Rectal smooth muscle tissue (tissue), 1 donor: ENCODE data around the gene KRT35.
"Not testable (repeated sequence)": the region's sequence is repeated elsewhere in the genome, so short reads cannot be mapped to it uniquely, and the experiment has no call there.

Experiments used
- H3K27ac ChIP-seq: one replicate; pipeline ENCODE4 v1.7.0; 2013; ENCODE audit warnings: low read depth, low read length, inconsistent platforms
- H3K27me3 ChIP-seq: one replicate; pipeline ENCODE4 v1.7.0; 2013; ENCODE audit warnings: low read length; ENCODE audit not compliant: control insufficient read depth, insufficient read depth
- H3K36me3 ChIP-seq: one replicate; pipeline ENCODE4 v1.7.0; 2013; ENCODE audit warnings: low read length; ENCODE audit not compliant: control insufficient read depth, insufficient read depth
- H3K4me1 ChIP-seq: one replicate; pipeline ENCODE4 v1.7.0; 2013; ENCODE audit warnings: low read length; ENCODE audit not compliant: control insufficient read depth, insufficient read depth
- H3K4me3 ChIP-seq: one replicate; pipeline ENCODE4 v1.7.0; 2013; ENCODE audit warnings: low read length
- H3K9ac ChIP-seq: one replicate; pipeline ENCODE4 v1.7.0; 2013; ENCODE audit warnings: low read length

The KRT35 gene

DNA sequence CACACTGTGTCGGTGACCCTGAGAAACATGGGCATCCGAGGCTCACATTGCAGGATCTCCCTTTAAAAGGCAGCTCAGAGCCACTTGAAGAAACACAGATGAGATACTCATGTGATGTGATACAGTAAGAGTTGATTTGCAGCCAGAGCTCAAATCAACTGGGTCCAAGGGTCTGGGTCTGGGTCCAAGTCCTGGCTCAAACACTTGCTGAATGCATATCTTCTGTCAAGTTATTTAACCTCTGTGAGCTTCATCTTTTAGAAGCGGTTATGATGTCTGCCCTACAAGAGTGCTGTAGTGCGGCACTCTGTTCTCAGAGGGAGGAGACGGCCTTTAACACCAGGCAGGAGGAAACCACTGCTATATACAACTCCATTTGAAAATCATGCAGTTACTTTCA, 46.5 kb downstream of the KRT35 start:
- no peaks in the 10 kb centered on the region for H3K36me3 ChIP-seq

GRCh38 chr17:41434005-41434404, 46.9 kb downstream of the KRT35 start:
- Histone ChIP-seq H3K9ac (no peak overlapping the region), H3K27me3 (no peaks in the 10 kb centered on the region), H3K36me3 (no peaks in the 10 kb centered on the region), H3K4me3 (no peak overlapping the region), H3K27ac (no peak overlapping the region), H3K4me1 (no peaks in the 10 kb centered on the region)

More for the DNA sequence above, 46.5 kb downstream of the KRT35 start:
- no peak overlapping the region for H3K27ac ChIP-seq
- H3K4me1 ChIP-seq = no peaks in the 10 kb centered on the region
- no peak overlapping the region for H3K4me3 ChIP-seq
- no peak overlapping the region for H3K9ac ChIP-seq
- no peaks in the 10 kb centered on the region for H3K27me3 ChIP-seq

- Histone ChIP-seq H3K4me1 (no peaks in the 10 kb centered on the region), H3K4me3 (no peak overlapping the region), H3K27ac (no peak overlapping the region), H3K36me3 (no peaks in the 10 kb centered on the region), H3K9ac (no peak overlapping the region), H3K27me3 (no peaks in the 10 kb centered on the region)
These were observed 47.4 kb downstream of the KRT35 start for GRCh38 chr17:41433586-41433985.

DNA sequence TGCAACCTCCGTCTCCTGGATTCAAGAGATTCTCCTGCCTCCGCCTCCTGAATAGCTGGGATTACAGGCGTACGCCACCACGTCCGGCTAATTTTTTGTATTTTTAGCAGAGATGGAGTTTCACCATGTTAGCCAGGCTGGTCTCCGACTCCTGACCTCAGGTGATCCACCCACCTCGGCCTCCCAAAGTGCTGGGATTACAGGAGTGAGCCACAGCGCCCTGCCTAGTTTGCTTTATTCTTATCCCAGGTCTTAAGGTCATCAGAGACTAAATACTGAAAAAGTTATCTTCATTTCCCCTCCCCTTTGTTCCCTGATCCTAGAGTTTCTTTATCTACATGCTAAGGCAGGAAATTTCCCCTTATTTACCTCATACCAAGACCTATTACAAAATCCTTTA, 50.6 kb downstream of the KRT35 start:
- not testable (repeated sequence) for H3K9ac ChIP-seq, H3K27ac ChIP-seq, H3K27me3 ChIP-seq, H3K4me3 ChIP-seq, H3K4me1 ChIP-seq, H3K36me3 ChIP-seq

DNA sequence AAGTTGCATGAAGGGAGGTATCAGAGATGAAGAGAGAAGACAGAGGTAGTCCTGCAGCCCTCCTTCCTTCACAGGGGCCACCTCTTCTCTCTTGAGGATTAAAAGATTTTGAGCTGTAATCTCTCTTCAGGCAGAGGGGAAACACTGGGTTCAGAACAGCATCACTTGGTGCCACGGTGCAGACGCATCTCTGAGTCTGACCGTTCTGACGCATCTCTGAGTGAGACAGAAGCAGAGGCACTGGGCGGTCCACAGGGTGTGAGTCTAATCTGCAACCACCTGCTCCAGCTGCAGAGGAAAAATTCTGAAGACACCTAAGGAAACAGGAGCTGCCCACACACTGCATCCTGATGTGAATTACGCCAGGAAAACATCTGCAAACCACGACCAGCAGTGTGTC, 51.3 kb downstream of the KRT35 start:
- H3K9ac ChIP-seq = no peak overlapping the region
- H3K4me1 ChIP-seq = no peaks in the 10 kb centered on the region
- no peaks in the 10 kb centered on the region for H3K27me3 ChIP-seq
- H3K27ac ChIP-seq = no peak overlapping the region
- no peak overlapping the region for H3K4me3 ChIP-seq
- no peaks in the 10 kb centered on the region for H3K36me3 ChIP-seq

DNA sequence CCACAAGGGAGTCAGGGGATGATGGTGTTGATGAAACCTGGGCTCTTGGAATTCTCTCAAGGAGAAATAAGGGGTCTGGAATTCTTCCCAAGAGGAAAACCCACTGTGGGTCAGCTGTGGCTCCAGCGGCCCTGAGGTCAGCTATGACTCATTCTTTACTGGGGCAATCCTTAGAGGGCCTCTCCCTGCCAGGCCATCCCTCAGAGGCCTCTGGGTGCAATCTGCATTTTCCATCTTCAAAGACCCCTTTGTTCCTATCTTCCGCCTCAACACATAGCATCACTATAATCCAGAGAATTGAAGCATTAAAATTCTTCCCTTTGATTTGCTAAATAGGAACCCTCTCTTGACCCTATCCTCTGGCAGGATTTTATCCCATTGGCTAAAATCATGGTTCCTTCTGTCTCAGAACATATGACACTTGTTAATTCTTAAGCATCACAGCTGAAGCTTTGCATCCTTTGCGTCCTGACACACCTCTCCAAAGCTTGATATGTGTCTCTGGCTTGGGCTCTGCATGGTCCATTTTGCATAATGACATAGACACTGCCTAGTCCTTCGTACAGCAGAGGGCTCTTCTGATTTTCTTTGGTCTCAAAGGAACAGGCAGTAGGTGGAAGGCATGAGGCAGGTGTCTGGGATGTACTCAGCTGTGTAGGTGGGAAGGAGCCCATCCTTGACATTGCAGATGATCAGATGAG, 52.2 kb downstream of the KRT35 start:
- Histone ChIP-seq H3K4me1 (no peaks in the 10 kb centered on the region), H3K27me3 (peaks cover 4% of the 10 kb centered on the region), H3K36me3 (no peaks in the 10 kb centered on the region), H3K9ac (no peak overlapping the region), H3K27ac (no peak overlapping the region), H3K4me3 (no peak overlapping the region)
